GM19395 (cell line): ENCODE measurements around the gene NDNF.

ENCODE experiments used
- ATAC-seq: cut with Tn5 transposase; IDR thresholded peaks from one replicate; pipeline ENCODE4 v1.9.1; 2021; ENCODE audit warnings: mild to moderate bottlenecking, moderate library complexity; ENCODE audit not compliant: unreplicated experiment

NDNF gene, protein sequence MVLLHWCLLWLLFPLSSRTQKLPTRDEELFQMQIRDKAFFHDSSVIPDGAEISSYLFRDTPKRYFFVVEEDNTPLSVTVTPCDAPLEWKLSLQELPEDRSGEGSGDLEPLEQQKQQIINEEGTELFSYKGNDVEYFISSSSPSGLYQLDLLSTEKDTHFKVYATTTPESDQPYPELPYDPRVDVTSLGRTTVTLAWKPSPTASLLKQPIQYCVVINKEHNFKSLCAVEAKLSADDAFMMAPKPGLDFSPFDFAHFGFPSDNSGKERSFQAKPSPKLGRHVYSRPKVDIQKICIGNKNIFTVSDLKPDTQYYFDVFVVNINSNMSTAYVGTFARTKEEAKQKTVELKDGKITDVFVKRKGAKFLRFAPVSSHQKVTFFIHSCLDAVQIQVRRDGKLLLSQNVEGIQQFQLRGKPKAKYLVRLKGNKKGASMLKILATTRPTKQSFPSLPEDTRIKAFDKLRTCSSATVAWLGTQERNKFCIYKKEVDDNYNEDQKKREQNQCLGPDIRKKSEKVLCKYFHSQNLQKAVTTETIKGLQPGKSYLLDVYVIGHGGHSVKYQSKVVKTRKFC

DNA sequence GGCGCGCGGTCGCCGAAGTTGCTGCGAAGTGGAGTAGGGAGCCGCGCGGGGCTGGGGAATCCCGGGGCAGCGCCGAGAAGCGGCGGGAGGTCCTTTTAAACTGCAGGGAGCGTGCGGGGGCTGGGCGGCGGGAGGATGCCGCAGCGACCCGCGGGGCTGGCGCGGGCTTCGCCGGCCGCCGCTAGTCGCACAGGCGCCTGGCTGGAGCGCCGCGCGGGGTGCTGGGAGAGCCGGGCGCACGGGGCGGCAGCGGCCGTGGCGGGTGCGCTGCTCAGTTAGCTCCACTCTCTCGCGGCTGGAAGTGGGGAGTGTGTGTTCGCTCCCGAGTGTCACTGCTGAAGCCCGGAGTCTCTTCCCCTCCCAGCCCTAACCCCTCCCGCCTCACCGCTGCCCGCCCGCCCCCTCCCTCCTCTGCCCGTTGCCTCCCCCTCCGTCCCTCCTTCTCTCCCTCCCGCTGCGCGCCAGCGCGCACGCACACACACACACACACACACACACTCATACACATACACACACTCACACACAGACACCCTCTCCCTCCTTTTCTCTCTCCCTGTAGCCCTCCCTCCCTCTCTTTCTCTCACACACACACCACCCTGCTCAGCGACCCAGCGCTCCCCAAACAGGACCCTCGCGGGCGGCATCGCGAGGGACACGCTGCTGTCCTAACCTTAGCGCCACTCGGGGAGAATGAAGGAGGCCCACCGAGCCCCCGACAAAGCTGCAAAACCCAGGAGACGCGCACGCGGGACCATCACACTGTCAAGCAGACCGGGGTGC is at the start of gene NDNF:
Gene NDNF, minus strand, starts transcription at position 312 of the 780 bp plus-strand sequence. CDS start 26,698 bp downstream, outside the sequence.
- peak; percentile 46 for ATAC-seq

GRCh38 chr4:121119715-121120114 is 47.4 kb upstream of the NDNF start:
- no peak for ATAC-seq

GRCh38 chr4:121118344-121118743 is 46.0 kb upstream of the NDNF start:
- no peak for ATAC-seq

- no peak for ATAC-seq
These were observed 42.4 kb upstream of the NDNF start for GRCh38 chr4:121114756-121115155.

DNA sequence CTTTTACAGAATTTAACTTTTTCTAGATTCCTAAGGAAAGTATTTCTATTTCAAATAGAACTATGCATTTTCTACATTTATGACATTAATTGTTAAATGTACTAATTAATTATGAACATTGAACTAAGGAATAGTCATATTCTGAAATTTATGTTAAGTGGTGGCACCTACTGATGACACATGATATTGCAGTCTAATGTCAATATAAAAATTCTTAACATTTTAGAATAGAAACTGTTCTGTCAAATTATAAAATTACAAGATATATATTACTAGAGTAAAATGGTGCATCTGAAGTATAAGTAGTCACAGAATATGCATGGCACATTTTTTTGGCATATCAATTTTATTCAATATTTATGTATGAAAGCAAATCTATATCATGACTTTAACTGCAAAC is 40.2 kb upstream of the NDNF start:
- no peak for ATAC-seq

- ATAC-seq, result no peak
These were observed 36.2 kb upstream of the NDNF start for GRCh38 chr4:121108557-121108956.

DNA sequence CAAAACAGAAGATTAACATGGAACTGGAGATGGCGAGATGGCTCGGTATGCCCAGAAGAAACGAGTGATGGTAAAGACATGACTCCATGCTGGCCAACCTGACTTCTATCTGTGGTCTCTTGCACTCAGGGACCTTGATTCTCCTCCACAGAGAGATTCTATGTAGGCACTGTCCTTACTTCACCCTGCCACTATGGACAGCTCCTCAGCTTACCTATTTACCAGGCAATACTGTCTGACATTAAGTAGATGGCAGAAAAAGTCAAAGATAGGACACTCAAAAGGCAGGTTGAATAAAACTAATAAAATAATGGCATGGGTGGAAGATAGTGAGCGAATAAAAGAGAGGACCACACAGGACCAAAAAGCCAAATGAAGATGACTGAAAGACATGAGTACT is 35.2 kb upstream of the NDNF start:
- ATAC-seq, result no peak

DNA sequence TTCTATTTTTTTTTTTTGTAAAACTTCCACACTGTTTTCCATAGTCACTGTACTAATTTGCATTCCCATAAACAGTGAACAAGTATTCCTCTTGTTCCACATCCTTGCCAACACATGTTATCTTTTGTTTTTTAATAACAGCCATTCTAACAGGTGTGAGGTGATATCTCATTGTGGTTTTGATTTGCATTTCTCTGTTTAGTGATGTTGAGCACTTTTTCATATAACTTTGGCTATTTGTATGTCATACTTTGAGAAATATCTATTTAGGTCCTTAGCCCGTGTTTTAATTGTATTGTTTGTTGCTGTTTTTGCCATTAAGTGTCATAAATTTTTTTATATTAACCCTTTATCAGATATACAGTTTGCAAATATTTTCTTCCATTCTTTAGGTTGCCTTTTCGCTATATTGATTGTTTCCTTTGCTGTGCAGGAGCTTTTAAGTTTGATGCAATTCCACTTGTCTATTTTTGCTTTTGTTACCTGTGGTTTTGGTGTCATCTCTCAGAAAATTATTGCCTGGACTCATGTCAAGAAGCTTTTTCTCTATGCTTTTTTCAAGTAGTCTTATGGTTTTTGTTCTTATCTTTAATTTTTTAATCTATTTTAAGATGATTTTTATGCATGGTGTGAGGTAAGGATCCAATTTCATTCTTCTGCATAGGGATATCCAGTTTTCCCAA is 27.9 kb upstream of the NDNF start:
- ATAC-seq, result peak; percentile 56

GRCh38 chr4:121098266-121098665 is 25.9 kb upstream of the NDNF start:
- ATAC-seq, result no peak

DNA sequence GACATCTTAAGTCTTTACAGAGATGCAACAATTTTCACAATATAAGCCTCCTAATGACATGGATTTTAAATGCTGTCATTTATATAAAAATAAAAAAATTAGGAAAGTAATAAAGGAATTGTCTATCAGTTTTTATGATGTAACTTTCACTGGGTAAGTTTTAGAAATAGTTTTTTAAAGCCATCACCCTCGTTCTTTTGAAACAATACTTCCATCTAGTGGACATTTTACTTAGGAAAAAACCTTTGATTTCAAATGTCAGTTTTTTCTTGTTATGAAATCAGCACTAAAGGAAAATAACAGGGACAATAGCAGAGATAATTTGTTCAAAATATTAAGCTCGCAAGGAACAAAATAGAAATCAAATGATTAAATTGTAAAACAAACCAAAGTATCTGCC is 24.3 kb upstream of the NDNF start:
- ATAC-seq, result no peak

GRCh38 chr4:121096191-121096590 is 23.9 kb upstream of the NDNF start:
- ATAC-seq, result no peak

GRCh38 chr4:121094297-121094966 is 22.1 kb upstream of the NDNF start:
- no peak for ATAC-seq

DNA sequence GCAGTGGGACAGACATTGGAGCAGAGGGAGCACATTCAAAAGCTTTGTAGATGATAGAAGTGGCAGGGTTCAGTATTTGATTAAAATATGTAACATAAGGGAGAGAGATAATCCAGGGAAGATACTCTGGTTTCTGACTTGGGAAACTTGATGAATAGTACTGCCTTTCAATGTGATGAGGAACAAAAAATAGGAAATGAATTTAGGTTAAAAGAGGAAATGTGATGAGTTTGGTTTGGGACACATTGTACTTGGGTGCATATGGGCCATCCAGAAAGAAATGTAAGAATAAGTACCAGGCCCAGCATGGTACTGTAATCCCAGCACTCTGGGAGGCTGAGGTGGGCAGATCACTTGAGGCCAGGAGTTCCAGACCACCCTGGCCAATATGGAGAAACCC is 20.9 kb upstream of the NDNF start:
- no peak for ATAC-seq

- ATAC-seq, result no peak
These were observed 19.6 kb upstream of the NDNF start for GRCh38 chr4:121091941-121092340.

DNA sequence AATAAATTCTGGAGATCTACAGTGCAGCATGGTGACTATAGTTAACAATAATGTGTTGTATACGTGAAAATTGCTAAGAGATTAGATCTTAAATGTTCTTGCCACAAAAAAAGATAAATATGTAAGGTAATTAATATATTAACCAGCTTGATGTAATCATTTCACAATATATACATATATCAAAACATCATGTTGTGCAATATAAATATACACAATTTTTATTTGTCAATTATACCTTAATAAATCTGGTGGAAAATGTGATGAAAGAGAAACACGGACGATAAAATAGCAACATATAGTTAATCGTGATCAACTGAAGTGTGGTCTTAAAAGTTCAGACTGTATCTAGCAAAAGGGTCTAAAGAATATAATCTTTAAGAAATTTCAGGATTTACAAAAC is 16.5 kb upstream of the NDNF start:
- ATAC-seq, result no peak

GRCh38 chr4:121079376-121079775 is 7.0 kb upstream of the NDNF start:
- ATAC-seq, result no peak

- no peak for ATAC-seq
These were observed 5.2 kb upstream of the NDNF start for GRCh38 chr4:121077496-121077895.

GRCh38 chr4:121076416-121076815 is 4.1 kb upstream of the NDNF start:
- no peak for ATAC-seq

- no peak for ATAC-seq
These were observed 1.5 kb upstream of the NDNF start for GRCh38 chr4:121073672-121074381.

DNA sequence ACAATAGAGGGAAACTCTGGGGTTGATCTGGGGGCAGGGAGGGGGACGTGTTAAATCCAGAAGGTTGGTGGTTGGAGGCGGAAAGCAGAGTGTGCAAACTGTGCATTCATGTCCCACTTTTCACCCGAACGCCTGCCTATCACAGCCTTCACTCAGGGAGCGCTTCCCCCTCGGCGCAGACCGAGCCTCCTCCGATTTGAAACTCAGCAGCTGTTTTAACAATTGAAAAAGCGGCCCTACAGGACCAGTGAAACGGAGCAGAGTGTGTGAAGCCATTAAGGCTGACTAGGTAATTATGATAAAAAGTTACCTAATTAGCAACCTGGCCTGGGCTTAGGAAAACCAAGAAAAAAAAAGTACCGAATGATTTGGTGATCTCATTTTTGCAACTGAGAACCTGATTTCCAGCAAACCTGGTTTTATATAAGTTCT is 685 bp upstream of the NDNF start:
- no peak for ATAC-seq
